ENCODE results near the gene CHST8.
"Not testable (repeated sequence)": the region's sequence is repeated elsewhere in the genome, so short reads cannot be mapped to it uniquely, and the experiment has no call there.

Gene CHST8

DNA sequence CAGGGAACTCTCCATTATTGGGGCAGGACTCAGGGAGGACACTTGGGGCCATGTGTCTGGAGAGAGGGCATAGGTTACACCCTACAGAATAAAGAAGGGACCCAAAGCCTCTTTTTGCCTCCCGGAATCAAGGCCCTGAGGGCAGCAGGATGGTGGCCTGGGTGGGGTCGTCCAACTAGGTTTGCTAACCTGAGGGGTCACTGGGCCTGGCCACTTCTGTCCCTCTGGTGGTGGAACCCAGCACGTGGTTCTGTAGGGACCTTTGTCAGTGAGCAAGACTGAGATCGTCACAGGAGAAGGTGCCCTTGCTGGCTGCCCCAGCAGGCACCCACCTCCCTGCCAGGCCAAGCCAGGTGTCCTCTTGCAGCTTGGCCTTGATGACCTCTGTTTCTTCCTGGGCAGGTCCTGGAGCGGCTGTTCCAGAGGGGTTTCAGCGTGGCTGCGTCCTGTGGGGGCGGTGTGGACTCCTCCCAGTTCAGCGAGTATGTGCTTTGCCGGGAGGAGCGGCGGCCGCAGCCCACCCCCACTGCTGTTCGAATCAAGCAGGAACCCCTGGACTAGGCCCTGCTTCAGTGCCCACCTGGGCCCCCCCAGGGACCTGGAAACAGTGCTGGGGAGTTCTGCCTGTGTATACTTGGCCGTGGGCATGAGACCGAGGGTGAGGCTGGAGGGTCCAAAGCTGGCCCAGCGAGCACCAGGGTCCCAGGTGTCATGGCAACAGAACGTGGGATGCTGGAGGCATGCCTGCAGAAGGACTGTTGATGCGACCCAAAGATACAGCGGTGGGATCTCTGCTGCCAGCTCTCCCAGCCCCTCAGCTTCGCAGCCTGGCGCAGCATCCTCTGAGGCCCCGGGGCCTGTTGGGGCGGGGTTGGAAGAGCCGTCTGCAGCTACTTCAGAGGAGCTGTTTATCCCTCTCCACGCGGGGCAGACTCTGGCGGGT is 190.9 kb downstream of the CHST8 start:
- DNase-seq (ENCODE audit: low read depth): no peak

- no peak for DNase-seq (ENCODE audit: low read depth)
These were observed 191.8 kb downstream of the CHST8 start for GRCh38 chr19:33813391-33814101.

DNA sequence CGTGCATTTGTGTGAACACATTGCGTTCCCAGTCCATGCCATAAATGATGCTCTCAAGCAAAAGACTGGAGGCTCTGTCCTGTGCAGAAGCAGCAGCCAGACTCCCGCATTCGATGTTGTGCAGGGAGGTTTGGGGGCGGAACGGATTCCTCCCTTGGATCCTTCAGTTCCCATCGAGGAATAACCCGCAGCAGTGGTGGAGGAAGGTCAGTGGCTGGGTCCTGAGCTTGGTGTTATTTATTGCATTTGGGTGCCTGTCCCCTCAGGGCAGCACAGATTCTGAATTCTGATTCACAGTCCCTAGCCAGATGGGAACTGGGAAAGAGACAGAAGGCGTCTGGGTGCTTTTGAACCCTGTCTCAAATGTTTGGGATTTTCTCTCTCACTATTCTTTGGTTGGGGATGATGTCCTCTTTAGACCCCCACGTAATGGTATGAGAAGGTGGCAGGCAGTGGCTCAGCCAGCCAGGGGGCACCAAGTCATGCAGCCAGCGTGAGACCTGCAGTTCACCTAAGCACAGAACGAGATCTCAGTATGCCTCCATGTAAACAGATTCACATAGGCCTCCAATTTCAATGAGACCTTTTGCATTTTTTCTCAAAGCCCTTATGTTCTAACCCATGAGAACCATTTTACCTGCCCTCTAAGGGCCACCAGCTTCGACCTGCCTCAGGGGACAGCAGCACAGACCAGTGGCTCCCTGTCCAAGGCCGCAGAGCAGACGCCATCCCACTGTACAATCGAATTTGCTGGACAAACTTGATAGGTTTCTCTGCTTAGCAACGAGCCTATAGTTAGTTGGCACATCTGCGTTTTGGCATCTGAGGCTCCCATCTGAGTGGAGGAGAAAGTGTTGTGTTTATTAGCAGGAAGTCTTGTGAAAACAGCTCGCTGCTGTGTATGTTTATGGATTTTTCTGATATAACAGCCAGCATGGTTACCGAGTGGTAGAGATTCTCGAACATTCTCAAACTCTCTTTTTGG is 192.7 kb downstream of the CHST8 start:
- no peak for DNase-seq (ENCODE audit: low read depth)

DNA sequence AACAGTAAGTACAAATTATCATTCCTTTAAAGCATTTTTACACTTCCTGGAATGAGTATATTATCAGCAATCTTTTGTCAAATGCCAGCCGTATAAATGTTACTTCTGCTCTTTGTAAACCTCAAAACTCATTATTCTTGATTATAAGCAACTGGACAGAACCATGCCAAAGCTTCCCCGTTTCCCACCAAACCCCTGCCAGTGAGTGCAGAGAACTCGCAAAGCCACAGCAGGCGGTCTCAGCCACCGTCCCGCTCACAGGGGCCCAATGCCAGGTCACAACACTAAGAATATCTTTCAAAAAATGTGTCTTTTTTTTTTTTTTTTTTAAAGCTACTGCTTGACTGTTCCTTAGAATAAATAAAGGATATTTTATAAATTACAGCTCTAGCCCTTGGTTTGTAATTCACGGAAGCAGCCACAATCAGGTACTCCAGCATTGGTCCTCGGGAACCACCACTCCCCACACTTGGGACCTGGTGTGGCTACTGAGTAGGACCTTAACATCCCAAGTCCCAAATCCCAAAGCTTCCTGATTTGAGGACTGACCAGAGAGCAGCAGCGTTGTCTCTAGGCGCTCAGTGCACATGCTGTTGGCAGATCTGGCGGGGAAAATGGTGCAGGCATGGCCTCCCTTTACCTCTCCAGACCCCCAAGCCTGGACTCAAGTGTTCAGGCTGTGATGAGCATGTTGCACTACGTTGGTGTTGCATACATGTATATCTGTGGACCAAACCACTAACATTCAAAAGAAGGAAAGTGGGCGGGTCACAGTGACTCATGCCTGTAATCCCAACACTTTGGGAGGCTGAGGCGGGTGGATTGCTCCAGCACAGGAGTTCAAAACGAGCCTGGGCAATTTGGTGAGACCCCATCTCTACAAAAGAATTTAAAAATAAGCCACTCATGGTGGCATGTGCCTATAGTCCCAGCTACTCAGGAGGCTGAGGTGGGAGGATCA is 193.9 kb downstream of the CHST8 start:
- no peak for DNase-seq (ENCODE audit: low read depth)

- no peak for DNase-seq (ENCODE audit: low read depth)
These were observed 196.7 kb downstream of the CHST8 start for GRCh38 chr19:33818411-33818810.

GRCh38 chr19:33819078-33819477 is 197.3 kb downstream of the CHST8 start:
- DNase-seq (ENCODE audit: low read depth): not testable (repeated sequence)

GRCh38 chr19:33819506-33819879 is 197.7 kb downstream of the CHST8 start:
- DNase-seq (ENCODE audit: low read depth): no peak

DNA sequence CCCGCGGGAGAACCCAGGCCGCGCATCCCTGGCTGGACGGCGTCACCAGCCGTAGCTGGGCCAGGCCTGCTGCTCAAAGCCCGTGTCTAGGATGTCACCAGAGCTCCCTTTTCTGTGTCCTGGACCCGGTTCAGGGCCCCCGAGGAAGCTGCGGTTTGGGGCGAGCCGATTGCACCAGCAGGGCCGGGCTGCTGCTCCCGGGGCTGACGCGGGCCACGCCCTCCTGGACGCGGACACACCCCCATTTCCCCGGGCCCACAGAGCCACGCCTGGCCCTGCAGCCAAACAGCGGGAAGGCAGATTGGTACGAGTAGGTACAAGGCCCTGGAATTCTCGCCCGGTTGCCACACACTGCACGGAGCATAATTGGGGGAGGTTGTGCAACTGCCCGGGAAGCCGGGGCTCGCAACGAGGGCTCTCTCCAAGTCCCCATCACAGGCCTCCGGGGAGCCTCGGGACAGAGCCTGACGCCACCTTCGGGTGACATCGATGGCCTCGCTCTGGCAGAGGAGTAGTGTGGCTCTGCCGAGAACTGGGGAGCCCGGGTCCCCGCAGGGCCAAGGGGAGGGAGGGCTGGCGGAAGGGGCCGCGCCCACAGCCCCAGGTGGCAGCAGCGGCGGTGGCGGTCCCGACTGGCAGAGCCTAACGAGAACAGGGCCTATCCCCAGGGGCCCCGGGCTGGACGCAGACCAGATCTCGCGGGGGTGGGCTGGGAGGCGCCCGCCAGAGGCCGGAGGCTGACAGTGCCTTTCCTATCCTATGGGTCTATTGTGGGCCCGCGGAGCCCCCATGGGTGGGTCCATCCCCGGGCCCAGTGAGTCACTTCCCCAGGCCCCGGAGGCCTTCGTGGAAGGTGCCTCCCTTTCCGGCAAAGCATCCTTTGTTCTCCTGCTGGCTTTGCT is 198.4 kb downstream of the CHST8 start:
- DNase-seq (ENCODE audit: low read depth): peak; percentile 9

DNA sequence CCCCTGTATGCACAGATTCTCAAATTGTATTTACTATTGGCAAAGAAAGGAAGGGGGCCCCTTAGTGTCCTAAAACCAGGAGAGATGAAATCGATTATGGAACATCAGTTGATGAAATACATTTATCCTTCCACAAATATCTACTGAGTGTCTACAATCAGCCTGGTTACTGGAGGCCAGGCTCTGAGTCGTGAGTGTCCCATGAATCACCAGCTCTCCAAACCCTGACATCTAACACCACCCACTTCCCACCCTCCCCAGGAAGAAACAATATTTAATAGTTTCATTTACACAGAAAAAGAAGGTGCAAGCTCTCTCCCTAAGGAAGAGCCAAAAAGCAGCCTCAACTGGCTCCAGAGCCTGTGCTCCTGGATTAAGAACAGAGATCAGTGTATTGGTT is 200.1 kb downstream of the CHST8 start:
- DNase-seq (ENCODE audit: low read depth): no peak
